Uterus (tissue), 2 donors: ENCODE data around the gene IGFBP1.
"Not testable (repeated sequence)": the region's sequence is repeated elsewhere in the genome, so short reads cannot be mapped to it uniquely, and the experiment has no call there.

Source experiments
- CTCF ChIP-seq, 4 experiments: fragments of 200-600 bp in 2 of 4; fragments of 450-650 bp in 2 of 4; sonication (generic) in 2 of 4; IDR thresholded peaks; one replicate each; pipeline ENCODE4 v1.5.1; 2016 to 2019; ENCODE audit warnings: antibody characterized with exemption in 4 of 4, mild to moderate bottlenecking in 2 of 4, moderate library complexity in 1 of 4
- POLR2A ChIP-seq, 2 donors: fragments of 450-650 bp; IDR thresholded peaks; one replicate each; pipeline ENCODE4 v1.6.1; 2016; ENCODE audit warnings: antibody characterized with exemption in 2 of 2, mild to moderate bottlenecking in 1 of 2, moderate library complexity in 1 of 2

- not testable (repeated sequence) for TF ChIP-seq POLR2A, CTCF (IDR thresholded peaks at IDR 0.05)
Observed at GRCh38 chr7:45940237-45940781, 52.0 kb downstream of the IGFBP1 start.
